H1 (cell line): Measurements from ENCODE around the gene ELAVL1. TPM values are rescaled to one million over a fixed set of nuclear protein-coding genes. Genes with fewer than 3 reads are reported as not detected.
A peak's percentile ranks its signal among the peaks of the same experiment; 100 is the strongest.

Source experiments
- ATF3 ChIP-seq: IDR thresholded peaks from 2 replicates; pipeline ENCODE4 v1.6.1; 2011; ENCODE audit warnings: low read depth, mild to moderate bottlenecking, low read length; ENCODE audit not compliant: insufficient read depth
- CEBPB ChIP-seq: IDR thresholded peaks from 2 replicates; pipeline ENCODE4 v1.6.1; 2012; ENCODE audit warnings: low read depth, low read length
- EZH2 ChIP-seq: fragments of 200-600 bp; sonication (generic); IDR thresholded peaks from 2 replicates; pipeline ENCODE4 v1.7.1; 2012; ENCODE audit warnings: low read depth, mild to moderate bottlenecking, moderate library complexity, low read length, inconsistent platforms; ENCODE audit not compliant: severe bottlenecking
- HDAC6 ChIP-seq: IDR thresholded peaks from one replicate; pipeline ENCODE4 v1.7.1; 2012; ENCODE audit warnings: low read depth, mild to moderate bottlenecking, inconsistent platforms, low read length, moderate library complexity
- KDM5A ChIP-seq: fragments of 200-600 bp; IDR thresholded peaks from 2 replicates; pipeline ENCODE4 v1.7.1; 2012; ENCODE audit warnings: mild to moderate bottlenecking, low read length, inconsistent platforms, mixed read lengths
- PHF8 ChIP-seq: fragments of 200-600 bp; sonication (generic); conservative IDR thresholded peaks from 2 replicates; pipeline ENCODE4 v1.7.1; 2012; ENCODE audit warnings: low read depth, mild to moderate bottlenecking, inconsistent platforms, low read length, moderate library complexity
- RAD21 ChIP-seq, 2 experiments: IDR thresholded peaks in 1 of 2; conservative IDR thresholded peaks in 1 of 2; 2 replicates each; pipeline ENCODE4 v1.6.1; 2011; ENCODE audit warnings: low read depth in 2 of 2, low read length in 2 of 2, improper control_type of control experiment in 1 of 2, inconsistent platforms in 1 of 2, mild to moderate bottlenecking in 1 of 2, moderate library complexity in 1 of 2
- RBBP5 ChIP-seq: IDR thresholded peaks from 2 replicates; pipeline ENCODE4 v1.7.1; 2012; ENCODE audit warnings: low read depth, mild to moderate bottlenecking, inconsistent platforms, low read length, moderate library complexity, borderline replicate concordance
- SIN3A ChIP-seq, 2 experiments: IDR thresholded peaks in 1 of 2; conservative IDR thresholded peaks in 1 of 2; 2 replicates each; pipeline ENCODE4 v1.6.1; 2011 to 2012; ENCODE audit warnings: low read length in 2 of 2, improper control_type of control experiment in 1 of 2, low read depth in 1 of 2, mild to moderate bottlenecking in 1 of 2
- SP2 ChIP-seq: IDR thresholded peaks from 2 replicates; pipeline ENCODE4 v1.6.1; 2012; ENCODE audit warnings: mild to moderate bottlenecking, low read length, inconsistent platforms
- SRF ChIP-seq: IDR thresholded peaks from 2 replicates; pipeline ENCODE4 v1.6.1; 2011; ENCODE audit warnings: mild to moderate bottlenecking, low read depth, low read length, moderate library complexity
- YY1 ChIP-seq: IDR thresholded peaks from 2 replicates; pipeline ENCODE4 v1.6.1; 2011; ENCODE audit warnings: low read depth, mild to moderate bottlenecking, low read length
- polyA plus RNA-seq, 7 experiments: library from polyadenylated mRNA; depleted of rRNA in 3 of 7; stranded (reverse) in 5 of 7; unstranded in 2 of 7; fragments of >200 nt in 5 of 7; fragments of 200-250 nt in 2 of 7; gene quantifications; 1 replicate in 5 of 7; 2 replicates in 1 of 7; 4 replicates in 1 of 7; pipeline versions ENCODE4 v1.2.1 to v1.2.3, GENCODE V29; 2011 to 2013; ENCODE audit warnings: missing spikeins in 2 of 7, mixed read lengths in 2 of 7
- total RNA-seq: library from RNA; stranded (reverse); fragmentation: NEBNext Ultra II Directional; extraction: Animal tissue kit (Norgen Biotek cat#: 25700); gene quantifications from 2 replicates; pipeline ENCODE4 v1.2.1, GENCODE V29; 2021

Gene ELAVL1
- total and polyA plus RNA-seq, 2 of the 8 experiments (the other 6 are each of a cell fraction or from before 2014, with no cell fraction given), result 56.7 to 163 TPM

DNA sequence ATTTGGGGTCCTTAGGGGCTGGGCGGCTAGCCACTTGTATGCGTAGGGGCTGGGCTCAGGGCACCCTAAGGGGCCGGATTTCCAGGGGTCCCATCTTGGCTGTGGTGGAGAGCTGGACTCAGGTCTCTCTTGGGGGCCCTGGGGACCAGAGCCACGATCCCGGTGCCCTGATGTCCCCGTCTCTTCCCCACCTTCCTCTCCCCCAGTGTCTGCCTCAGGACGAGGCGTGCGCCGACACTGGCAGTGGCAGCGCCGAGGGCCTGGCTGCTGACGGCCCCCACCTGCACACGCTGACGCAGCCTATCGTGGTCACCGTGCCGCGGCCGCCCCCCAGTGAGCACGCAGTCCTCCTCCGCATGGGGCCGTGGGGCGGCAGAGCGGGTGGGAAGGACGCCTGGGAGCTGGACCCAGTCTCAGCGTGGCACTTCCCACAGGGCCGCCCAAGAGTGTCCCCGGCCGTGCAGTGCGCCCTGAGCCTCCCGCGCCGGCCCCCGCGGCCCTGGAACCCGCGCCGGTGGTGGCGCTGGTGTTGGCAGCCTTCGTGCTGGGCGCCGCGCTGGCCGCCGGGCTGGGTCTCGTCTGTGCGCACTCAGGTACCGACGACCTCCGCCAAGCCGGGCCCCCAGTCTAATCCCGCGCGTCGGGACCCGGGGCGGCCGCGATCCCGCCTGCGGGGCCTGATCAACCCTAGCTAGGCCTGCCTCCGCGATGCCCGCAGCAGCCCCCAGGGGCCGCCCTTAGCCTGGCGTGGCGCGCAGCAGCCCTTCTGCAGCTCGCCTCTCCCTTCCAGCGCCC lies 88.0 kb downstream of the ELAVL1 start (continued):
- peak; percentile 17; the same call in 1 of the 2 replicates for TF ChIP-seq RBBP5
- no peak for TF ChIP-seq SRF
- TF ChIP-seq KDM5A, result no peak
- TF ChIP-seq SIN3A (conservative IDR thresholded peaks at IDR 0.05 in 1 of 2, IDR thresholded peaks at IDR 0.05 in 1 of 2; ENCODE audit: low read depth in 1 of 2, low read length in 2 of 2), result peak in 1 of 2 experiments; percentile 40; a peak in 1 of 4 replicates
- TF ChIP-seq SP2, result no peak
- TF ChIP-seq RAD21 (IDR thresholded peaks at IDR 0.05 in 1 of 2, conservative IDR thresholded peaks at IDR 0.05 in 1 of 2; ENCODE audit: low read depth in 2 of 2, low read length in 2 of 2), result peak; percentile 54 to 74
- TF ChIP-seq HDAC6, result no peak
- TF ChIP-seq EZH2, result peak; percentile 46
- TF ChIP-seq ATF3, result no peak
- 0 out of 2 replicates have a peak, but pooled peaks have one; percentile 11 for TF ChIP-seq PHF8
- TF ChIP-seq CEBPB, result no peak
- no peak for TF ChIP-seq YY1
